ENCODE data around the gene WDR33.

DNA sequence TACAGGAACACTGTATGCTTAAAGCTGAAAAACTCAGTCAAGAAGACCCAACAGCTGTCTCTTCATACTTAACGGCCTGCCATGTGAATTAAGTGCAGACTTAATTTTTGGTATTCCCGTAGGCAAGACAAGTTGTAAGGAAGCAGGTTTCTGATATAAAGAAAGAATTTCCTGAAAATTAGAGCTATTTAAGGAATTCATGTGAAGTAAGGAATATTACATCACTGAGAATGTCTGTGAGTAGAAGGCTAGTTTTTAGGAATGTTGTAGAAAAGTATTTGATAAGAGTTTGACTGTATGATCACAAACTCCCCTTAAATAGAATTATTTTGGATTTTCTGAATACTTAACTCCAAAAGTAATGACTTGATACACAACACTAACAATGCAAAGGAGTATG is 51.0 kb downstream of the WDR33 start:
- TF ChIP-seq GABPB1 (CRISPR knock-in tag; IDR thresholded peaks at IDR 0.05) (no peak), ZNF274 (CRISPR knock-in tag; IDR thresholded peaks at IDR 0.05) (no peak), ZNF772 (CRISPR knock-in tag; IDR thresholded peaks at IDR 0.05) (no peak), JUNB (CRISPR knock-in tag; IDR thresholded peaks at IDR 0.05; ENCODE audit: borderline replicate concordance) (no peak), ZNF253 (CRISPR knock-in tag; IDR thresholded peaks at IDR 0.05; ENCODE audit: borderline replicate concordance) (no peak), CTCF (CRISPR knock-in tag; IDR thresholded peaks at IDR 0.05) (no peak), MXD1 (CRISPR knock-in tag; IDR thresholded peaks at IDR 0.05) (no peak), FOXM1 (CRISPR knock-in tag; IDR thresholded peaks at IDR 0.05) (no peak)
- TF ChIP-seq, protein P1, sequence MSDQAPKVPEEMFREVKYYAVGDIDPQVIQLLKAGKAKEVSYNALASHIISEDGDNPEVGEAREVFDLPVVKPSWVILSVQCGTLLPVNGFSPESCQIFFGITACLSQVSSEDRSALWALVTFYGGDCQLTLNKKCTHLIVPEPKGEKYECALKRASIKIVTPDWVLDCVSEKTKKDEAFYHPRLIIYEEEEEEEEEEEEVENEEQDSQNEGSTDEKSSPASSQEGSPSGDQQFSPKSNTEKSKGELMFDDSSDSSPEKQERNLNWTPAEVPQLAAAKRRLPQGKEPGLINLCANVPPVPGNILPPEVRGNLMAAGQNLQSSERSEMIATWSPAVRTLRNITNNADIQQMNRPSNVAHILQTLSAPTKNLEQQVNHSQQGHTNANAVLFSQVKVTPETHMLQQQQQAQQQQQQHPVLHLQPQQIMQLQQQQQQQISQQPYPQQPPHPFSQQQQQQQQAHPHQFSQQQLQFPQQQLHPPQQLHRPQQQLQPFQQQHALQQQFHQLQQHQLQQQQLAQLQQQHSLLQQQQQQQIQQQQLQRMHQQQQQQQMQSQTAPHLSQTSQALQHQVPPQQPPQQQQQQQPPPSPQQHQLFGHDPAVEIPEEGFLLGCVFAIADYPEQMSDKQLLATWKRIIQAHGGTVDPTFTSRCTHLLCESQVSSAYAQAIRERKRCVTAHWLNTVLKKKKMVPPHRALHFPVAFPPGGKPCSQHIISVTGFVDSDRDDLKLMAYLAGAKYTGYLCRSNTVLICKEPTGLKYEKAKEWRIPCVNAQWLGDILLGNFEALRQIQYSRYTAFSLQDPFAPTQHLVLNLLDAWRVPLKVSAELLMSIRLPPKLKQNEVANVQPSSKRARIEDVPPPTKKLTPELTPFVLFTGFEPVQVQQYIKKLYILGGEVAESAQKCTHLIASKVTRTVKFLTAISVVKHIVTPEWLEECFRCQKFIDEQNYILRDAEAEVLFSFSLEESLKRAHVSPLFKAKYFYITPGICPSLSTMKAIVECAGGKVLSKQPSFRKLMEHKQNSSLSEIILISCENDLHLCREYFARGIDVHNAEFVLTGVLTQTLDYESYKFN (CRISPR knock-in tag; conservative IDR thresholded peaks at IDR 0.05) = no peak
- TF ChIP-seq, protein P2, sequence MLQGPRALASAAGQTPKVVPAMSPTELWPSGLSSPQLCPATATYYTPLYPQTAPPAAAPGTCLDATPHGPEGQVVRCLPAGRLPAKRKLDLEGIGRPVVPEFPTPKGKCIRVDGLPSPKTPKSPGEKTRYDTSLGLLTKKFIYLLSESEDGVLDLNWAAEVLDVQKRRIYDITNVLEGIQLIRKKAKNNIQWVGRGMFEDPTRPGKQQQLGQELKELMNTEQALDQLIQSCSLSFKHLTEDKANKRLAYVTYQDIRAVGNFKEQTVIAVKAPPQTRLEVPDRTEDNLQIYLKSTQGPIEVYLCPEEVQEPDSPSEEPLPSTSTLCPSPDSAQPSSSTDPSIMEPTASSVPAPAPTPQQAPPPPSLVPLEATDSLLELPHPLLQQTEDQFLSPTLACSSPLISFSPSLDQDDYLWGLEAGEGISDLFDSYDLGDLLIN (CRISPR knock-in tag; IDR thresholded peaks at IDR 0.05; ENCODE audit: borderline replicate concordance) = no peak
